Neuronal stem cell (in vitro differentiated cells): ENCODE results near the gene PPIL3.
"Not testable (repeated sequence)": the region's sequence is repeated elsewhere in the genome, so short reads cannot be mapped to it uniquely, and the experiment has no call there.

Experiments
- DNase-seq: peaks from one replicate; pipeline ENCODE4 v3.0.0-alpha.2; 2013; ENCODE audit warnings: low spot score
- H2AFZ ChIP-seq: one replicate; pipeline ENCODE4 v1.6.1; 2013; ENCODE audit warnings: mild to moderate bottlenecking, low read length, inconsistent platforms
- H2AK5ac ChIP-seq: 2 replicates; pipeline ENCODE4 v1.6.1; 2013; ENCODE audit warnings: low read depth, mild to moderate bottlenecking, inconsistent platforms, low read length, moderate library complexity, mixed read lengths
- H2BK120ac ChIP-seq: 2 replicates; pipeline ENCODE4 v1.6.1; 2013; ENCODE audit warnings: low read depth, mild to moderate bottlenecking, inconsistent platforms, low read length, moderate library complexity, mixed read lengths
- H2BK12ac ChIP-seq: one replicate; pipeline ENCODE4 v1.6.1; 2013; ENCODE audit warnings: low read length, inconsistent platforms
- H2BK15ac ChIP-seq: 2 replicates; pipeline ENCODE4 v1.6.1; 2013; ENCODE audit warnings: mild to moderate bottlenecking, low read length, inconsistent platforms, mixed read lengths
- H2BK5ac ChIP-seq: one replicate; pipeline ENCODE4 v1.6.1; 2013; ENCODE audit warnings: inconsistent platforms, mild to moderate bottlenecking, low read length, moderate library complexity
- H3K14ac ChIP-seq: one replicate; pipeline ENCODE4 v1.6.1; 2013; ENCODE audit warnings: low read length, inconsistent platforms
- H3K18ac ChIP-seq: 2 replicates; pipeline ENCODE4 v1.6.1; 2013; ENCODE audit warnings: low read length, inconsistent platforms
- H3K23ac ChIP-seq: 2 replicates; pipeline ENCODE4 v1.6.1; 2013; ENCODE audit warnings: low read depth, mild to moderate bottlenecking, mixed read lengths, low read length, inconsistent platforms; ENCODE audit not compliant: poor library complexity
- H3K27ac ChIP-seq: replicated peaks from 3 replicates; pipeline ENCODE4 v1.5.1; 2013; ENCODE audit warnings: low read length, inconsistent platforms
- H3K27me3 ChIP-seq, 3 experiments: 2 replicates each; pipeline ENCODE4 v1.6.1; 2013; ENCODE audit warnings: low read length in 3 of 3, mild to moderate bottlenecking in 2 of 3, inconsistent platforms in 1 of 3, low read depth in 1 of 3, mixed read lengths in 1 of 3, moderate library complexity in 1 of 3; ENCODE audit not compliant: control insufficient read depth in 3 of 3, insufficient read depth in 3 of 3
- H3K36me3 ChIP-seq, 2 donors: replicated peaks in 1 of 2; 2 replicates each; pipeline ENCODE4 v1.6.1; 2013; ENCODE audit warnings: low read length in 2 of 2; ENCODE audit not compliant: control insufficient read depth in 2 of 2, insufficient read depth in 2 of 2
- H3K4ac ChIP-seq: 2 replicates; pipeline ENCODE4 v1.6.1; 2013; ENCODE audit warnings: inconsistent platforms, mild to moderate bottlenecking, low read length, moderate library complexity
- H3K4me1 ChIP-seq, 2 donors: 1 replicate in 1 of 2; 2 replicates in 1 of 2; pipeline ENCODE4 v1.6.1; 2013; ENCODE audit warnings: low read length in 2 of 2, low read depth in 1 of 2; ENCODE audit not compliant: control insufficient read depth in 2 of 2, insufficient read depth in 1 of 2
- H3K4me2 ChIP-seq: one replicate; pipeline ENCODE4 v1.6.1; 2013; ENCODE audit warnings: mild to moderate bottlenecking, low read length, inconsistent platforms; ENCODE audit not compliant: insufficient read depth, poor library complexity, severe bottlenecking
- H3K4me3 ChIP-seq, 2 donors: 2 replicates each; pipeline ENCODE4 v1.5.1; 2013; ENCODE audit warnings: low read length in 2 of 2, mild to moderate bottlenecking in 2 of 2, inconsistent platforms in 1 of 2, moderate library complexity in 1 of 2
- H3K79me1 ChIP-seq: one replicate; pipeline ENCODE4 v1.6.1; 2013; ENCODE audit warnings: low read depth, mild to moderate bottlenecking, inconsistent platforms, low read length, moderate library complexity
- H3K9ac ChIP-seq: one replicate; pipeline ENCODE4 v1.6.1; 2013; ENCODE audit warnings: mild to moderate bottlenecking, low read depth, low read length, inconsistent platforms; ENCODE audit not compliant: poor library complexity
- H3K9me3 ChIP-seq, 2 donors: replicated peaks in 1 of 2; 2 replicates each; pipeline versions ENCODE3 to v1.6.1; 2013; ENCODE audit warnings: low read length in 2 of 2, mild to moderate bottlenecking in 2 of 2, inconsistent platforms in 1 of 2, low read depth in 1 of 2, mixed read lengths in 1 of 2, moderate library complexity in 1 of 2; ENCODE audit not compliant: control insufficient read depth in 2 of 2, insufficient read depth in 1 of 2
- H4K8ac ChIP-seq: one replicate; pipeline ENCODE4 v1.6.1; 2013; ENCODE audit warnings: low read depth, mild to moderate bottlenecking, inconsistent platforms, low read length, moderate library complexity
- H4K91ac ChIP-seq: one replicate; pipeline ENCODE4 v1.6.1; 2013; ENCODE audit warnings: low read length, low read depth, mild to moderate bottlenecking, inconsistent platforms; ENCODE audit not compliant: poor library complexity
- WGBS, 2 donors: extraction: QIAGEN DNeasy Blood & Tissue Kit; methylation state at CpG; one replicate each; pipeline ENCODE4 v1.1.7; 2013; ENCODE audit warnings: missing lambda C conversion rate in 2 of 2, mixed read lengths in 1 of 2; ENCODE audit not compliant: insufficient read length in 2 of 2, insufficient replicate concordance in 1 of 2; ENCODE audit errors: extremely low coverage in 2 of 2; 5-methylcytosine and 5-hydroxymethylcytosine counted together

Gene PPIL3

GRCh38 chr2:200901459-200902072, 12.7 kb upstream of the PPIL3 start:
- Histone ChIP-seq H3K79me1 (no peaks in the 10 kb centered on the region), H3K4me1 (peaks cover 0 to 2% of the 10 kb centered on the region in 2 donors), H2BK15ac (no peak overlapping the region), H4K91ac (no peak overlapping the region), H2BK120ac (no peak overlapping the region), H2BK12ac (no peak overlapping the region), H3K36me3 (peaks cover 22 to 99% of the 10 kb centered on the region in 2 donors), H3K4me2 (no peak overlapping the region), H3K4me3 (no peak overlapping the region), H4K8ac (no peak overlapping the region), H3K27me3 (no peaks in the 10 kb centered on the region), H2AK5ac (no peak overlapping the region), H3K9me3 (no peaks in the 10 kb centered on the region), H3K9ac (no peak overlapping the region), H2AFZ (peak overlapping the region; percentile 18), H3K4ac (no peak overlapping the region), H3K18ac (no peak overlapping the region), H3K14ac (no peak overlapping the region), H2BK5ac (no peak overlapping the region), H3K23ac (no peak overlapping the region), H3K27ac (no peak overlapping the region)
- DNase-seq = peak; percentile 54
- no CpG with 5 or more reads among the region's 4 CpGs for WGBS, 2 donors

DNA sequence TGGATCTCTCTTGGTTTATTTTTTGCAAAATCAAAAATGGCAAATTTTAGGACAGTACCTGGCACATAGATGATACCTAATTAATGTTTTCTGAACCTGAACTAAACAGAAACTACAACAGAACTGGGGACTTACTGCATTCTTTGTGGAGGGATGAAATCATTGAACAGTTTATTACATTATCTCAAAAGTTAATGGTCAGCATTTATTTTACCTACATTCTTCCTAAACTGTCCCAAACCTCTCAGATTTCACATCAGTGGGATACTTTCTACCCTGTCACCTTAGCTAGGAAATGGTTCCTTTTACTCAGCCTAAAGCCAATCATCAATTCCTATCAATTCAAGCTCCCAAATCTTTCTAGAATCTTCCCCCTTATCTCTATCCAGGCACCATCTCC, 10.6 kb upstream of the PPIL3 start:
- Histone ChIP-seq H2AFZ (no peak overlapping the region), H3K4me1 (peaks cover 0 to 2% of the 10 kb centered on the region in 2 donors), H2AK5ac (no peak overlapping the region), H3K27me3 (no peaks in the 10 kb centered on the region), H3K4me2 (no peak overlapping the region), H3K23ac (no peak overlapping the region), H4K91ac (no peak overlapping the region), H2BK5ac (no peak overlapping the region), H3K9me3 (no peaks in the 10 kb centered on the region), H3K14ac (no peak overlapping the region), H2BK12ac (no peak overlapping the region), H2BK15ac (no peak overlapping the region), H3K4me3 (no peak overlapping the region), H3K36me3 (peaks cover 30 to 98% of the 10 kb centered on the region in 2 donors), H3K27ac (no peak overlapping the region), H3K18ac (no peak overlapping the region), H3K79me1 (no peaks in the 10 kb centered on the region), H3K9ac (no peak overlapping the region), H3K4ac (no peak overlapping the region), H4K8ac (no peak overlapping the region), H2BK120ac (no peak overlapping the region)
- no peak for DNase-seq

GRCh38 chr2:200881715-200882249, 7.1 kb downstream of the PPIL3 start:
- not testable (repeated sequence) for H4K8ac ChIP-seq, H3K14ac ChIP-seq, H3K9ac ChIP-seq, H3K18ac ChIP-seq, H3K4me1 ChIP-seq, H3K27me3 ChIP-seq, H3K27ac ChIP-seq, H2BK12ac ChIP-seq, H3K9me3 ChIP-seq, DNase-seq, H2AK5ac ChIP-seq, H3K4me3 ChIP-seq, H4K91ac ChIP-seq, H3K4ac ChIP-seq, H2BK120ac ChIP-seq, H3K4me2 ChIP-seq, H2AFZ ChIP-seq, H3K23ac ChIP-seq, H3K79me1 ChIP-seq, H2BK5ac ChIP-seq, H2BK15ac ChIP-seq
- no CpG with 5 or more reads among the region's 2 CpGs for WGBS, 2 donors
- H3K36me3 ChIP-seq = peaks cover 10 to 95% of the 10 kb centered on the region in 2 donors

- Histone ChIP-seq H3K23ac (no peak overlapping the region), H3K4me2 (no peak overlapping the region), H3K27me3 (no peaks in the 10 kb centered on the region), H3K36me3 (peaks cover 14 to 96% of the 10 kb centered on the region in 2 donors), H4K91ac (no peak overlapping the region), H2BK15ac (no peak overlapping the region), H3K18ac (no peak overlapping the region), H2AFZ (no peak overlapping the region), H3K9me3 (no peaks in the 10 kb centered on the region), H2BK5ac (no peak overlapping the region), H2BK12ac (no peak overlapping the region), H3K14ac (no peak overlapping the region), H2BK120ac (no peak overlapping the region), H3K4me3 (no peak overlapping the region), H3K4me1 (no peaks in the 10 kb centered on the region), H2AK5ac (no peak overlapping the region), H3K4ac (no peak overlapping the region), H4K8ac (no peak overlapping the region), H3K9ac (no peak overlapping the region), H3K27ac (no peak overlapping the region), H3K79me1 (no peaks in the 10 kb centered on the region)
- WGBS, 2 donors = no CpG with 5 or more reads among the region's 2 CpGs
- no peak for DNase-seq
Observed at GRCh38 chr2:200878289-200878880, 10.5 kb downstream of the PPIL3 start.
